GM19467 (cell line): ENCODE data around the gene KLRC3.
A peak's percentile ranks its signal among the peaks of the same experiment; 100 is the strongest.
"Not testable (repeated sequence)": the region's sequence is repeated elsewhere in the genome, so short reads cannot be mapped to it uniquely, and the experiment has no call there.

ENCODE experiments used
- ATAC-seq: cut with Tn5 transposase; IDR thresholded peaks from one replicate; pipeline ENCODE4 v1.9.1; 2021; ENCODE audit warnings: mild to moderate bottlenecking, moderate library complexity; ENCODE audit not compliant: unreplicated experiment

KLRC3 gene

GRCh38 chr12:10404798-10405197, 15.6 kb downstream of the KLRC3 start:
- ATAC-seq: no peak

- ATAC-seq: no peak
Measured at GRCh38 chr12:10400829-10401228, 19.6 kb downstream of the KLRC3 start.

GRCh38 chr12:10398168-10398567, 22.2 kb downstream of the KLRC3 start:
- no peak for ATAC-seq

- no peak for ATAC-seq
Measured at GRCh38 chr12:10397296-10397695, 23.1 kb downstream of the KLRC3 start.

GRCh38 chr12:10396176-10396575, 24.2 kb downstream of the KLRC3 start:
- ATAC-seq: not testable (repeated sequence)

GRCh38 chr12:10395390-10395998, 24.9 kb downstream of the KLRC3 start:
- peak; percentile 69 for ATAC-seq

GRCh38 chr12:10394531-10395152, 25.8 kb downstream of the KLRC3 start:
- ATAC-seq: not testable (repeated sequence)

- ATAC-seq: no peak
Measured at GRCh38 chr12:10393291-10393690, 27.1 kb downstream of the KLRC3 start.

GRCh38 chr12:10392394-10392930, 27.9 kb downstream of the KLRC3 start:
- ATAC-seq: peak; percentile 54

GRCh38 chr12:10390991-10391390, 29.4 kb downstream of the KLRC3 start:
- not testable (repeated sequence) for ATAC-seq

GRCh38 chr12:10389904-10390303, 30.5 kb downstream of the KLRC3 start, which contains the start of gene KLRK1:
Gene KLRK1, minus strand, starts transcription at chr12:10390041. Its CDS starts 1,231 bp downstream, at chr12:10388810.
- ATAC-seq: no peak

GRCh38 chr12:10388624-10389413, 31.6 kb downstream of the KLRC3 start:
- ATAC-seq: no peak

- ATAC-seq: not testable (repeated sequence)
Measured at GRCh38 chr12:10387498-10387897, 32.9 kb downstream of the KLRC3 start.

- ATAC-seq: no peak
Measured at GRCh38 chr12:10386857-10387256, 33.5 kb downstream of the KLRC3 start.

GRCh38 chr12:10385166-10385613, 35.2 kb downstream of the KLRC3 start:
- ATAC-seq: no peak

GRCh38 chr12:10384191-10384590, 36.2 kb downstream of the KLRC3 start:
- no peak for ATAC-seq

- ATAC-seq: no peak
Measured at GRCh38 chr12:10381928-10382628, 38.3 kb downstream of the KLRC3 start.

- not testable (repeated sequence) for ATAC-seq
Measured at GRCh38 chr12:10378737-10379136, 41.7 kb downstream of the KLRC3 start.

- ATAC-seq: no peak
Measured at GRCh38 chr12:10374624-10375018, 45.8 kb downstream of the KLRC3 start.

GRCh38 chr12:10372559-10372958, 47.8 kb downstream of the KLRC3 start:
- no peak for ATAC-seq
